CD14-positive monocyte (primary cell): Measurements from ENCODE around the gene AQP10. TPM values are rescaled to one million over a fixed set of nuclear protein-coding genes. Genes with fewer than 3 reads are reported as not detected.

ENCODE experiments used
- polyA plus RNA-seq, 3 donors: library from polyadenylated mRNA; depleted of rRNA in 1 of 3; unstranded in 2 of 3; stranded (reverse) in 1 of 3; fragments of 300-500 nt in 2 of 3; fragments of >200 nt in 1 of 3; fragmentation: Illumina TruSeq in 2 of 3; gene quantifications; 1 replicate in 2 of 3; 2 replicates in 1 of 3; pipeline ENCODE4 v1.2.3, GENCODE V29; 2012 to 2021
- small RNA-seq: library from RNA; depleted of rRNA; stranded (forward); fragments of <200 nt; gene quantifications from one replicate; pipeline ENCODE3, GENCODE V24; 2012; ENCODE audit warnings: low read depth; ENCODE audit not compliant: insufficient read length

Gene AQP10
- polyA plus RNA-seq, 3 donors = 0.09 TPM; not detected in 2

Small RNAs within 50 kb of the gene (small RNA-seq; reads per million reads assigned to genes)
- gene RF00273 (not detected), gene RNU6-121P (not detected), gene RNU6-239P (not detected), gene RNU7-57P (not detected)

Other genes starting within 250 kb of the AQP10 start
- under 1 TPM in 1 of 3 donors, not detected in 2; 0.03 TPM for gene NUP210L, start 166.0 kb upstream of the AQP10 start, polyA plus RNA-seq
- gene TPM3, start 129.0 kb upstream of the AQP10 start, polyA plus RNA-seq = 1,000 to 10,000 TPM in 2 of 3 donors, 100 to 1,000 TPM in 1; 418 to 1,159 (median 1,153) TPM
- not detected for gene CFAP141, start 114.8 kb upstream of the AQP10 start, polyA plus RNA-seq
- 100 to 1,000 TPM in 1 of 3 donors, 10 to 100 TPM in 2; 40.1 to 200 (median 46.8) TPM for gene UBAP2L, start 100.1 kb upstream of the AQP10 start, polyA plus RNA-seq
- 10 to 100 TPM; 51.4 to 94.9 (median 91.7) TPM for gene HAX1, start 48.5 kb upstream of the AQP10 start, polyA plus RNA-seq
- gene ATP8B2, start 4.4 kb downstream of the AQP10 start, polyA plus RNA-seq = 1 to 10 TPM in 1 of 3 donors, under 1 TPM in 2; 0.46 to 2.2 (median 0.98) TPM
- gene IL6R, start 84.2 kb downstream of the AQP10 start, polyA plus RNA-seq = 10 to 100 TPM; 56.4 to 81.7 (median 62.1) TPM
- gene TDRD10, start 181.1 kb downstream of the AQP10 start, polyA plus RNA-seq = not detected
- gene SHE, start 181.3 kb downstream of the AQP10 start, polyA plus RNA-seq = not detected
- 10 to 100 TPM in 1 of 3 donors, 1 to 10 TPM in 2; 6.4 to 22.6 (median 8.4) TPM for gene UBE2Q1, start 237.6 kb downstream of the AQP10 start, polyA plus RNA-seq
- under 1 TPM in 1 of 3 donors, not detected in 2; 0.05 TPM for gene CHRNB2, start 246.7 kb downstream of the AQP10 start, polyA plus RNA-seq